Measurements from ENCODE around the gene EFNA3.

DNA sequence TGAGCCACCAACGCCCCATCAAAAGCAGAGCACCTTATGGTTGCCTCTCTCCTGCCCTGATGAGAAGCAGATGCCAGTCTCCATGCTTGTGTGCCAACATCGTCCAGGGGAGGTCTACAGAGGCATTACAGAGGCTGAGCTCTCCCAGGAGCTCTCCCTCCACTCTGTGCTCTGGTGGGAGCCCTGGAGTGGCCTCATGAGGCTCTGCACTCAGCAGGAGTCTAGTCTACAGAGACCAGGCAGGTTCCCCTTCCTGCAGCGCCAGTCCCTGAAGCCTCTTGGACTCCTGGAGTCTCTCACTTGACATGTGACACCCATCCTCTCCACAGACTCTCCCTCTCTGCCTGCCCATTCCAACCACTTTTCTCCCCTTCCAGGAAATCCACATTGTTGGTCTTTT, 41.6 kb upstream of the EFNA3 start:
- TF ChIP-seq, protein P1, sequence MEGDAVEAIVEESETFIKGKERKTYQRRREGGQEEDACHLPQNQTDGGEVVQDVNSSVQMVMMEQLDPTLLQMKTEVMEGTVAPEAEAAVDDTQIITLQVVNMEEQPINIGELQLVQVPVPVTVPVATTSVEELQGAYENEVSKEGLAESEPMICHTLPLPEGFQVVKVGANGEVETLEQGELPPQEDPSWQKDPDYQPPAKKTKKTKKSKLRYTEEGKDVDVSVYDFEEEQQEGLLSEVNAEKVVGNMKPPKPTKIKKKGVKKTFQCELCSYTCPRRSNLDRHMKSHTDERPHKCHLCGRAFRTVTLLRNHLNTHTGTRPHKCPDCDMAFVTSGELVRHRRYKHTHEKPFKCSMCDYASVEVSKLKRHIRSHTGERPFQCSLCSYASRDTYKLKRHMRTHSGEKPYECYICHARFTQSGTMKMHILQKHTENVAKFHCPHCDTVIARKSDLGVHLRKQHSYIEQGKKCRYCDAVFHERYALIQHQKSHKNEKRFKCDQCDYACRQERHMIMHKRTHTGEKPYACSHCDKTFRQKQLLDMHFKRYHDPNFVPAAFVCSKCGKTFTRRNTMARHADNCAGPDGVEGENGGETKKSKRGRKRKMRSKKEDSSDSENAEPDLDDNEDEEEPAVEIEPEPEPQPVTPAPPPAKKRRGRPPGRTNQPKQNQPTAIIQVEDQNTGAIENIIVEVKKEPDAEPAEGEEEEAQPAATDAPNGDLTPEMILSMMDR (IDR thresholded peaks at IDR 0.05 in 4 of 5, conservative IDR thresholded peaks at IDR 0.05 in 1 of 5): no peak
- TF ChIP-seq POLR2A (IDR thresholded peaks at IDR 0.05): no peak

Measured in gastrocnemius medialis (tissue), 4 donors.